HCT116 (cell line): ENCODE measurements around the gene CYP2B6. TPM values are rescaled to one million over a fixed set of nuclear protein-coding genes. Genes with fewer than 3 reads are reported as not detected.
"Not testable (repeated sequence)": the region's sequence is repeated elsewhere in the genome, so short reads cannot be mapped to it uniquely, and the experiment has no call there.

ENCODE experiments used
- ATAC-seq: fragments of 200-7000 bp; cut with Tn5 transposase; 2 replicates; pipeline ENCODE4 v1.9.1; 2020; ENCODE audit warnings: mild to moderate bottlenecking, moderate library complexity
- BruUV-seq: library from RNA; stranded (reverse); fragments of 400-500 nt; replicated peaks from 2 replicates; lab custom pipeline; 2021; lab: Mats Ljungman, UMichigan
- CTCF ChIA-PET: fragments of 300-600 bp; sonication (Branson Sonifier 250); formaldehyde crosslinking; loops from one replicate; lab custom pipeline; 2021; ENCODE audit warnings: antibody characterized with exemption; lab: Charles Lee
- POLR2A ChIA-PET: fragments of 300-600, 350-600 bp; sonication (Branson Sonifier 250); formaldehyde crosslinking; loops from one replicate; lab custom pipeline; 2021; ENCODE audit warnings: antibody characterized with exemption; lab: Charles Lee
- RAD21 ChIA-PET, 2 experiments: fragments of 300-600 bp; sonication (Branson Sonifier 250); formaldehyde crosslinking; loops; one replicate each; lab custom pipeline; 2023; ENCODE audit warnings: low total read pairs in 2 of 2; ENCODE audit not compliant: uncharacterized antibody in 2 of 2, unreplicated experiment in 2 of 2, low non-redundant PET in 1 of 2; lab: Charles Lee
- DNase-seq: peaks from one replicate; pipeline ENCODE4 v3.0.0-alpha.2; 2010; ENCODE audit warnings: low read depth, low spot score
- H2AFZ ChIP-seq: fragments of 200-600 bp; shearing (Covaris generic), sonication (generic); 2 replicates; pipeline ENCODE4 v1.6.1; 2017; ENCODE audit warnings: low read depth, mixed run types, mixed read lengths, antibody characterized with exemption, low read length; ENCODE audit not compliant: poor library complexity, severe bottlenecking
- H3K27ac ChIP-seq: 2 replicates; pipeline ENCODE4 v1.5.1; 2012; ENCODE audit warnings: low read depth, low read length
- H3K27me3 ChIP-seq: fragments of 200-600 bp; sonication (generic); 2 replicates; pipeline ENCODE4 v1.6.1; 2016; ENCODE audit warnings: mixed run types, low read length, mixed read lengths; ENCODE audit not compliant: insufficient read depth
- H3K36me3 ChIP-seq, 2 experiments: fragments of 200-500 bp in 1 of 2; fragments of 200-600 bp in 1 of 2; sonication (Bioruptor generic) in 1 of 2; sonication (generic) in 1 of 2; 2 replicates each; pipeline versions ENCODE4 v1.5.1 to v1.6.1; 2014 to 2016; ENCODE audit warnings: low read length in 2 of 2, inconsistent platforms in 1 of 2, mixed read lengths in 1 of 2, mixed run types in 1 of 2; ENCODE audit not compliant: insufficient read depth in 2 of 2, control insufficient read depth in 1 of 2
- H3K4me1 ChIP-seq, 2 experiments: fragments of 200-600 bp in 1 of 2; sonication (generic) in 1 of 2; 2 replicates each; pipeline versions ENCODE4 v1.5.1 to v1.6.1; 2012 to 2017; ENCODE audit warnings: low read length in 2 of 2, inconsistent platforms in 1 of 2, mild to moderate bottlenecking in 1 of 2, mixed read lengths in 1 of 2, mixed run types in 1 of 2, moderate library complexity in 1 of 2; ENCODE audit not compliant: insufficient read depth in 2 of 2, control insufficient read depth in 1 of 2
- H3K4me2 ChIP-seq: fragments of 200-600 bp; sonication (generic); 2 replicates; pipeline ENCODE4 v1.6.1; 2017; ENCODE audit warnings: mixed run types, low read length, mixed read lengths
- H3K4me3 ChIP-seq, 2 experiments: fragments of 200-600 bp in 1 of 2; sonication (generic) in 1 of 2; replicated peaks in 1 of 2; 2 replicates each; pipeline ENCODE4 v1.5.1; 2011 to 2016; ENCODE audit warnings: low read length in 2 of 2, control low read depth in 1 of 2, low read depth in 1 of 2, mild to moderate bottlenecking in 1 of 2, mixed read lengths in 1 of 2, mixed run types in 1 of 2
- H3K79me2 ChIP-seq: fragments of 200-600 bp; sonication (generic); 2 replicates; pipeline ENCODE4 v1.6.1; 2017; ENCODE audit warnings: mild to moderate bottlenecking, mixed run types, low read length, moderate library complexity, mixed read lengths; ENCODE audit not compliant: insufficient read depth
- H3K9ac ChIP-seq: fragments of 200-600 bp; sonication (generic); 2 replicates; pipeline ENCODE4 v1.6.1; 2016; ENCODE audit warnings: low read length, mixed read lengths
- H3K9me2 ChIP-seq: fragments of 200-600 bp; sonication (generic), shearing (Covaris generic); 2 replicates; pipeline ENCODE4 v1.6.1; 2017; ENCODE audit warnings: mixed run types, mild to moderate bottlenecking, moderate library complexity; ENCODE audit not compliant: insufficient read depth
- H3K9me3 ChIP-seq, 2 experiments: fragments of 200-500 bp in 1 of 2; fragments of 200-600 bp in 1 of 2; sonication (Bioruptor generic) in 1 of 2; sonication (generic) in 1 of 2; 2 replicates each; pipeline ENCODE4 v1.6.1; 2014 to 2017; ENCODE audit warnings: low read length in 2 of 2, mixed read lengths in 2 of 2, inconsistent platforms in 1 of 2, low read depth in 1 of 2, mild to moderate bottlenecking in 1 of 2, mixed run types in 1 of 2, moderate library complexity in 1 of 2; ENCODE audit not compliant: control insufficient read depth in 1 of 2, insufficient read depth in 1 of 2
- H4K20me1 ChIP-seq: fragments of 200-600 bp; sonication (generic), shearing (Covaris generic); 2 replicates; pipeline ENCODE4 v1.6.1; 2017; ENCODE audit warnings: mixed run types, mild to moderate bottlenecking, moderate library complexity; ENCODE audit not compliant: insufficient read depth
- ATF3 ChIP-seq: IDR thresholded peaks from 2 replicates; pipeline ENCODE4 v1.6.1; 2012
- CBX3 ChIP-seq: IDR thresholded peaks from 2 replicates; pipeline ENCODE4 v1.6.1; 2012; ENCODE audit warnings: low read depth
- CEBPB ChIP-seq: IDR thresholded peaks from 2 replicates; pipeline ENCODE4 v1.6.1; 2012; ENCODE audit warnings: low read depth
- CTCF ChIP-seq, 3 experiments: fragments of 200-600 bp in 1 of 3; sonication (generic) in 1 of 3; IDR thresholded peaks in 2 of 3; conservative IDR thresholded peaks in 1 of 3; 2 replicates each; pipeline ENCODE4 v1.5.1; 2012 to 2017; ENCODE audit warnings: low read depth in 2 of 3, low read length in 2 of 3, antibody characterized with exemption in 1 of 3, borderline replicate concordance in 1 of 3, control low read depth in 1 of 3, mild to moderate bottlenecking in 1 of 3, mixed read lengths in 1 of 3, mixed run types in 1 of 3, moderate library complexity in 1 of 3; ENCODE audit not compliant: insufficient read depth in 1 of 3
- EGR1 ChIP-seq: IDR thresholded peaks from 2 replicates; pipeline ENCODE4 v1.6.1; 2012; ENCODE audit warnings: low read depth
- ELF1 ChIP-seq: IDR thresholded peaks from 2 replicates; pipeline ENCODE4 v1.6.1; 2012; ENCODE audit warnings: low read depth, borderline replicate concordance
- EZH2 ChIP-seq: fragments of 200-600 bp; sonication (generic); IDR thresholded peaks from 2 replicates; pipeline ENCODE4 v1.6.1; 2017; ENCODE audit warnings: antibody characterized with exemption, mixed run types
- EZH2phosphoT487 ChIP-seq: fragments of 200-600 bp; IDR thresholded peaks from 2 replicates; pipeline ENCODE4 v1.6.1; 2018; ENCODE audit warnings: antibody characterized with exemption, borderline replicate concordance
- FOSL1 ChIP-seq: IDR thresholded peaks from 2 replicates; pipeline ENCODE4 v1.6.1; 2012; ENCODE audit warnings: low read depth
- JUND ChIP-seq: IDR thresholded peaks from 2 replicates; pipeline ENCODE4 v1.6.1; 2012
- MAX ChIP-seq: IDR thresholded peaks from 2 replicates; pipeline ENCODE4 v1.6.1; 2012
- RAD21 ChIP-seq: IDR thresholded peaks from 2 replicates; pipeline ENCODE4 v1.6.1; 2012; ENCODE audit warnings: low read depth, mild to moderate bottlenecking
- SP1 ChIP-seq: IDR thresholded peaks from 2 replicates; pipeline ENCODE4 v1.6.1; 2012; ENCODE audit warnings: low read depth
- SRF ChIP-seq: IDR thresholded peaks from 2 replicates; pipeline ENCODE4 v1.6.1; 2012; ENCODE audit warnings: low read depth
- TCF7L2 ChIP-seq: IDR thresholded peaks from 2 replicates; pipeline ENCODE4 v1.7.0; 2011; ENCODE audit warnings: borderline replicate concordance, inconsistent platforms; ENCODE audit not compliant: insufficient read depth, insufficient read length; ENCODE audit errors: extremely low read depth
- YY1 ChIP-seq: IDR thresholded peaks from 2 replicates; pipeline ENCODE4 v1.6.1; 2011; ENCODE audit warnings: low read length, low read depth, moderate library complexity, mild to moderate bottlenecking; ENCODE audit not compliant: insufficient replicate concordance; ENCODE audit errors: extremely low read depth
- ZFX ChIP-seq: fragments of 450-650 bp; IDR thresholded peaks from 2 replicates; pipeline ENCODE4 v1.6.1; 2017
- ZNF274 ChIP-seq: fragments of 200-500 bp; sonication (Bioruptor generic); IDR thresholded peaks from 2 replicates; pipeline ENCODE4 v1.6.1; 2014; ENCODE audit warnings: mild to moderate bottlenecking, low read depth, low read length, inconsistent platforms
- intact Hi-C: fragments of 100-400 bp; cut with micrococcal nuclease; formaldehyde crosslinking; loops from 2 replicates; pipeline ENCODE4 v1.10.0; 2022
- total RNA-seq: library from RNA; stranded (reverse); gene quantifications from one replicate; pipeline ENCODE4 v1.2.1, GENCODE V29; 2021; ENCODE audit not compliant: unreplicated experiment

CYP2B6 gene
- total RNA-seq, 1 experiment from 2014 or later: 0.74 TPM

- no peaks in the 10 kb centered on the region for H3K36me3 ChIP-seq
- intact Hi-C loops: no loop called here
- no peaks in the 10 kb centered on the region for H3K9me3 ChIP-seq
- no peak overlapping the region for H3K4me3 ChIP-seq
- no peak overlapping the region for H3K4me2 ChIP-seq
- ChIA-PET CTCF (no interaction called here), RAD21 (no interaction called here), POLR2A (no interaction called here)
- TF ChIP-seq FOSL1 (no peak), RAD21 (no peak), YY1 (no peak), ZFX (no peak), ATF3 (no peak), CEBPB (no peak), EZH2 (no peak), JUND (no peak), EZH2phosphoT487 (no peak), CTCF (IDR thresholded peaks at IDR 0.05 in 2 of 3, conservative IDR thresholded peaks at IDR 0.05 in 1 of 3; ENCODE audit: borderline replicate concordance in 1 of 3, insufficient read depth in 1 of 3, low read depth in 2 of 3, low read length in 2 of 3) (no peak), SP1 (no peak), TCF7L2 (no peak), ELF1 (no peak), CBX3 (no peak), ZNF274 (no peak), EGR1 (no peak), SRF (no peak), MAX (no peak)
- DNase-seq (no peak), ATAC-seq (no peak)
- no peaks in the 10 kb centered on the region for H3K79me2 ChIP-seq
- no TSS peak for BruUV-seq
- no peak overlapping the region for H3K27ac ChIP-seq
- H3K9me2 ChIP-seq: no peaks in the 10 kb centered on the region
- H3K27me3 ChIP-seq: peaks cover 18% of the 10 kb centered on the region; the same call in 1 of the 2 replicates
- no peak overlapping the region for H2AFZ ChIP-seq
- H3K4me1 ChIP-seq: no peaks in the 10 kb centered on the region
- no peaks in the 10 kb centered on the region for H4K20me1 ChIP-seq
- no peak overlapping the region for H3K9ac ChIP-seq
Observed at GRCh38 chr19:41031916-41032315, 40.8 kb downstream of the CYP2B6 start.

- RAD21 ChIA-PET, H3K27ac ChIP-seq, H4K20me1 ChIP-seq, H3K4me2 ChIP-seq, BruUV-seq, H3K4me3 ChIP-seq, H3K36me3 ChIP-seq, H2AFZ ChIP-seq, H3K79me2 ChIP-seq, H3K4me1 ChIP-seq, POLR2A ChIA-PET, DNase-seq, CTCF ChIA-PET, H3K9ac ChIP-seq, H3K9me2 ChIP-seq, ATAC-seq, intact Hi-C loops, H3K9me3 ChIP-seq: not testable (repeated sequence)
- H3K27me3 ChIP-seq: peaks cover 13% of the 10 kb centered on the region; the same call in 1 of the 2 replicates
Observed at GRCh38 chr19:41033324-41033723, 42.2 kb downstream of the CYP2B6 start.
